HG03558 (cell line): ENCODE measurements around the gene FNDC3B.
"Not testable (repeated sequence)": the region's sequence is repeated elsewhere in the genome, so short reads cannot be mapped to it uniquely, and the experiment has no call there.

ENCODE experiments used
- ATAC-seq: cut with Tn5 transposase; IDR thresholded peaks from one replicate; pipeline ENCODE4 v1.9.1; 2021; ENCODE audit warnings: moderate number of reproducible peaks; ENCODE audit not compliant: unreplicated experiment; ENCODE audit errors: extremely low read depth

The FNDC3B gene

DNA sequence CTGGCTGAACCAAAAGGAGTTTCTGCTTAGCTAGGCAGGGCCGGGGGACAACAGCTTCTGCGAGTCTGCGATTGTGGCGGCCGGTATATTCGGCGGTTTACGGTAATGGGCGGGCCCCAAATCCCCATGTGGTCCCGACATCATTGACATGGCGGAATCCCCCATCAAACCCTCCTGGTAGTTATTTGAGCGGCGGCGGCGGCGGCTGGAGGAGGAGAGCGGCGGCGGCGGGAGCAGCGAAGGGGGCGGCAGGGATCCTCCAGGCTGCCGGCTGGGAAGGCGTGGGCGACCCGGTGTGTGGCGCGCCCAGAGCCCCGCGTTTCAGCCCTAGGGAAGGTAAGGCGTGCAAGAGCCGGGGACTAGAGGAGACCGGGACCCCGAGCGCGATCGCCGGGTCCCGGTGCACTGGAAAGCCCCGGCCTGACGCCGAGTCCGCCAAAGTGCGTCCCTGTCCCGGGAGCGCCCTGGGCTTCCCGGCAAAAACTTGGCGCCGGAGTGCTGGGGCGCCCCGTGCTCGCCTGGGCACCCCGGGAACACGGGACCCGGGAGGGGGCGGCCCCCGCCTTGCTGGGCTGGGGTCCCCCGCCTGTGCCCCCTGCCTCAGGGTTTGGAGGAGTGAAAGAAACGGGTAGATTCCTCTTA is at the start of gene FNDC3B:
Gene FNDC3B, plus strand, starts transcription at position 143 of the 642 bp plus-strand sequence. CDS start 72,902 bp downstream, outside the sequence.
- no peak for ATAC-seq

GRCh38 chr3:171990239-171990638 is 49.1 kb upstream of the FNDC3B start:
- not testable (repeated sequence) for ATAC-seq

GRCh38 chr3:171991166-171991565 is 48.2 kb upstream of the FNDC3B start:
- no peak for ATAC-seq

- no peak for ATAC-seq
These were observed 44.5 kb upstream of the FNDC3B start for GRCh38 chr3:171994646-171995428.

DNA sequence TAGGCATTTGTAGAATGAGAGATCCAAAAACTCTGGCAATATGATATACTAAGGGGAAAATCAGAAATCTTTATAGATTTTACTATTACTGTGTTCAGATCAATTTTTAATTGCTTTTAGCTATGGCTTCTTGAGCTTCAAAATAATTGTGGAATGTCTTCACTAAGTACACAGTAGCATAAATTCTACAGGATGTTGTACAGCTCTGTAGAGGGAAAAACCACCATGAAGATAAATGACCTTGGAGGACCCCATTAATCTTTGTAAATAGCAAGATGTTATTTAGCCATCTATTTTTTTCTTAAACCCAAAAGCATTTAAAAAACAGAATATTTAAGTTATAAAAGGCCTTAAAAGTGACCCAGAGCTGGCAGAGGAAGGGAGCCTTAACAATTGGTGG is 43.9 kb upstream of the FNDC3B start:
- ATAC-seq, result no peak

DNA sequence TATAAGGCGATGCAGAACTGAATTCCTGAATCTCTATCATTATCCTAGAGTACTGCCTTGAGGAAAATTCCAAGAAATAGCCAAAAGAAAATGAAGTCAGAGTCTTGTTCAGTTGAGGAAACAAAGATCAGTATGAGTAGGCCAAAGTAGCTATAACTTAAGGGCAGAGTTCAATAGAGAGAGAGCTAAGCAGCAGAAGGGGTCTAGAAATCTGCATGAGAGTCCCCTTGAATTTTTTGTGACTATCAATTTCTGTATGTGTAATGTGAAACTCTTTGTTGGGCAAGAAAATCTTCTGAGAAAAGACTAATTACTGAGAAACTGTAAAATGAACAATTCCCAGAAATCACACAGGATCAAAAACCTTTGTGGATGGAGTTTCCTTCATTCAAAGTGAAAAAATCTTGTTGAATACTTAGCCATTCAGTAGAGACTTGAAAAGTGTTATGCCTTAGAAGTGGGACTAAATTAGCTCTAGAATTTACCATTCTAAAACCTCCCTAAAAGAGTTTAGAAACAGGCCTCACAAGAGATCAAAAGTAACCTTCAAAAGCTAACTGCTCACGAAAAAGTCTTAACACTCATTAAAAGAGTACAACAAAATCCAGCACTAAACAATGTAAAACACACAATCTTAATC is 43.1 kb upstream of the FNDC3B start:
- no peak for ATAC-seq

- not testable (repeated sequence) for ATAC-seq
These were observed 40.6 kb upstream of the FNDC3B start for GRCh38 chr3:171998731-171999130.

- not testable (repeated sequence) for ATAC-seq
These were observed 37.8 kb upstream of the FNDC3B start for GRCh38 chr3:172001616-172002015.

GRCh38 chr3:172002512-172003078 is 36.8 kb upstream of the FNDC3B start:
- ATAC-seq, result no peak

DNA sequence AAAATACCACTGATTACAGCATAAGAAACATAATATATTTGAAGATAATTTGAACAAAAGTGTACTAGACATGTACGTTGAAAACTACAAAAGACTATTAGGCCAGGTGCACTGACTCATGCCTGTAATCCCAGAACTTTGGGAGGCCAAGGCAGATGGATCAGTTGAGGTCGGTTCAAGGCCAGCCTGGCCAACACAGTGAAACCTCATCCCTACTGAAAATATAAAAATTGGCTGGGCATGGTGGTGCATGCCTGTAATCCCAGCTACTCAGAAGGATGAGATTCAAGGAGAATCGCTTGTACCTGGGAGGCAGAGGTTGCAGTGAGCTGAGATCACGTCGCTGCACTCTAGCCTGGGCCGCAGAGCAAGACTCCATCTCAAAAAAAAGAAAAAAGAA is 36.2 kb upstream of the FNDC3B start:
- ATAC-seq, result no peak

- no peak for ATAC-seq
These were observed 32.4 kb upstream of the FNDC3B start for GRCh38 chr3:172007065-172007370.

DNA sequence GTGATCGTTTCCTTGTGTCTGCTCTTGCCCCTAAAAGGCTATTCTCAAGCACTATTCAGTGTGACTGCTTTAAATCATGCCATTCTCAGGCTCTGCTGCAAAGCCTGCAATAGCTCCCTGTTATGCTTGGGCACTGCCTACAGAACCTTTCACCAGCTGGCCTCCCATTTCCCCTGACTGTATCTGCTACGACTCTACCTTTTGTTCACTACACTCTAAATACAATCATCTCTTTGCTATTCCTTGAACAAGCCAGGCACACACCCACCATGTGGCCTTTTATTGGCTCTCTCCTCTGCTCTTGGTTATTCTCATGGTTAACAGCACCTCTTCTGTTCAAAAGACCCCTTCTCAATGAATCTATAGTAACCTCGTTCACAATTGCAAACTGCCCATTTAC is 29.6 kb upstream of the FNDC3B start:
- ATAC-seq, result no peak

DNA sequence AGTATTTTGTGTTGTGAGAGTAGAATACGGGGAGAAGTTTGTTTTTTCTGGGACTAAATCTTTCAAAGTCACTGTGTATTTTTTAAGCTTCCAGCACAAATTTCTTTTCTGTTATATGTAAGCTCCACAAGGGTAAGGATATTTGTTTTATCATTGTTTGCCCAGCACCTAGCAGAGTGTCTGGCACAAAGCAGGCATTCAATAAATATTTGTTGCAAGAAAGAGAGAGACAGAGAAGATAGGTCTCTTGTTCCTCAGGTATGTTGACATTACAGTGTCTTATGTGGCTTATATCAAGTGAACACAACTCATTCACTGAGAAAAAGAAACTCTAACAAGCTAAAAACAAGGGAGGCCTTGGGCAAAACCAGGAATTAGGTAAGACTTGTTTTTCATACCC is 26.6 kb upstream of the FNDC3B start:
- ATAC-seq, result no peak

GRCh38 chr3:172014145-172014544 is 25.2 kb upstream of the FNDC3B start:
- no peak for ATAC-seq

GRCh38 chr3:172018364-172018763 is 21.0 kb upstream of the FNDC3B start:
- no peak for ATAC-seq

GRCh38 chr3:172020763-172021162 is 18.6 kb upstream of the FNDC3B start:
- no peak for ATAC-seq

DNA sequence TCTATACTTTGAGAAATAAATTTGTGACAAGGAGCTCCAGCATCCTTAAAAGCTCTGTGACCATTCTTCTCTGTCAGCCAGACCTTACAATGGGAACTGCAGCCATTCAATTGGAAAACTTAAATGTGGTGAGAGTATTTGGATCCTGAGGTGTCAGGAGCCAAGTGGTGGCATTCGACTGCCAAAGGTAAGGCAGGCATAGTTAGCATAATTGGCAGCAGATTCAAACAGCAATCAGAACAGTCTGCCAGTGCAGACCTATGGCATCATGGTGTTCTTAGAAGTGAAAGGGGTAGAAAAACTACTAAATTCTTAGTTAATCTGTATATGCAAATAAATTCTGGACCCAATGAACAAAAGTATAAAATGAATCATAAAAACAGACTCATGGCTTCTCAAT is 18.2 kb upstream of the FNDC3B start:
- no peak for ATAC-seq

DNA sequence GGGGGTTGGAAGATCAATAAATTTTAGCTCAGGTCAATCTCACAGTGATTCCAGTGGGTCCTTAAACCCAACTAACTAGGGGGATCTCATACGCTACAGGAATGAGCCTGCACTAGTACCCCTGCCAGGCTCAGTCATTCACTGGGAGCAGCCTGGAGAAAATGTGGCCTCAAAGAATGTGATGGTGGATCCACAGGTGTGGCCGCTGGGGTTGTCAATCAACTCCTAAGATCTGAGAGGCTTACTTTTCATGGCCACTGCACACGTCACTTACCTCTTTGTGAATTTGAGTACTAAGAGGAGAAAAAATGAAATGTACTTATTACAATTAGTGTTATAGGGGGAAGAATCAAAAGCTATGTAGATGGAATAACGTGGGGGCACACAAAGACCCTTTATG is 17.5 kb upstream of the FNDC3B start:
- ATAC-seq, result no peak

DNA sequence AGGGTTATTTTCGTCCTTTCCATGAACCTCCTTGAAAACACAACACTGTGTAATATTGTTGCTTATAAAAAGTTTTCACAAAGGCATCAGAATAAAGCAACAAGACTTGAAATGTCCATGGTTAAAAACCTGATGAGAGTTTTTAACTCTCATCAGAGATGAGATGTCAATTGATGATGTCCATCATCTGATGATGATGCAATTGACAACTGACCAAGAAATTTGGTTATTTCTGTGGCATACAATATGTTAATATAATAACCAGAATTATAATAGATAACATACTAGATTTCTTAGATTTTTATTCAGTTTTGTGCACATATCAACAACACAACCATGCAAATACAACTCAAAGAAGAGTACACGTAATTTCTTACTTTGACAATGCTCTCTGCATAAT is 15.5 kb upstream of the FNDC3B start:
- no peak for ATAC-seq

- no peak for ATAC-seq
These were observed 14.7 kb upstream of the FNDC3B start for GRCh38 chr3:172024679-172025078.

GRCh38 chr3:172029425-172030098 is 9.8 kb upstream of the FNDC3B start:
- no peak for ATAC-seq
